Mesothelial cell of epicardium (in vitro differentiated cells): ENCODE data around the gene HTR7. TPM values are rescaled to one million over a fixed set of nuclear protein-coding genes. Genes with fewer than 3 reads are reported as not detected.
"Not testable (repeated sequence)": the region's sequence is repeated elsewhere in the genome, so short reads cannot be mapped to it uniquely, and the experiment has no call there.

Source experiments
- DNase-seq, 2 experiments: peaks; one replicate each; pipeline ENCODE4 v3.0.0; 2021; ENCODE audit warnings: low spot score in 2 of 2; ENCODE audit not compliant: unreplicated experiment in 2 of 2
- H3K27ac Mint-ChIP-seq: 2 replicates; pipeline ENCODE4 v1.8.0; 2021; ENCODE audit warnings: mixed read lengths
- H3K27me3 Mint-ChIP-seq: 2 replicates; pipeline ENCODE4 v1.8.0; 2021; ENCODE audit warnings: low read depth, mixed read lengths
- H3K36me3 Mint-ChIP-seq: 2 replicates; pipeline ENCODE4 v1.8.0; 2021; ENCODE audit warnings: mixed read lengths
- H3K4me1 Mint-ChIP-seq: 2 replicates; pipeline ENCODE4 v1.8.0; 2021; ENCODE audit warnings: mixed read lengths
- H3K4me3 Mint-ChIP-seq: 2 replicates; pipeline ENCODE4 v1.8.0; 2021; ENCODE audit warnings: mild to moderate bottlenecking, moderate library complexity, mixed read lengths
- H3K9me3 Mint-ChIP-seq: 2 replicates; pipeline ENCODE4 v1.8.0; 2021; ENCODE audit warnings: mixed read lengths
- CTCF ChIP-seq: fragments of 200-600 bp; sonication (generic); IDR thresholded peaks from one replicate; pipeline ENCODE4 v1.5.0; 2021; ENCODE audit warnings: antibody characterized with exemption; ENCODE audit not compliant: unreplicated experiment
- total RNA-seq: library from RNA; stranded (reverse); gene quantifications from 3 replicates; pipeline ENCODE4 v1.2.1, GENCODE V29; 2021

The HTR7 gene
- total RNA-seq, result 2.9 to 3.4 TPM (median 3.0 TPM) in 3 replicates

- Mint-ChIP-seq H3K36me3 (no peaks in the 10 kb centered on the region), H3K27me3 (peaks cover 73% of the 10 kb centered on the region), H3K4me3 (peak within 1 kb of the TSS; percentile 83), H3K27ac (peak within 1 kb of the TSS; percentile 43), H3K9me3 (peaks cover 4% of the 10 kb centered on the region), H3K4me1 (peaks cover 3% of the 10 kb centered on the region)
- DNase-seq, result peak; percentile 45 to 69
- TF ChIP-seq CTCF, result peak; percentile 44
Observed at GRCh38 chr10:90857635-90858460, at the start of gene HTR7. TSS of gene HTR7 (minus strand) at chr10:90858039. CDS start at chr10:90857671, 368 bp downstream.

GRCh38 chr10:90906596-90906995, 48.8 kb upstream of the HTR7 start:
- H3K27me3 Mint-ChIP-seq, result no peaks in the 10 kb centered on the region
- H3K27ac Mint-ChIP-seq, result no peak overlapping the region
- no peak for DNase-seq
- no peak for TF ChIP-seq CTCF
- H3K4me3 Mint-ChIP-seq, result no peak overlapping the region
- H3K4me1 Mint-ChIP-seq, result peaks cover under 1% of the 10 kb centered on the region
- H3K9me3 Mint-ChIP-seq, result peaks cover 14% of the 10 kb centered on the region
- peaks cover 28% of the 10 kb centered on the region for H3K36me3 Mint-ChIP-seq

- no peak overlapping the region for H3K27ac Mint-ChIP-seq
- TF ChIP-seq CTCF, result no peak
- no peak overlapping the region for H3K4me3 Mint-ChIP-seq
- H3K36me3 Mint-ChIP-seq, result peaks cover 30% of the 10 kb centered on the region
- peaks cover 14% of the 10 kb centered on the region for H3K9me3 Mint-ChIP-seq
- no peak for DNase-seq
- H3K27me3 Mint-ChIP-seq, result no peaks in the 10 kb centered on the region
- no peaks in the 10 kb centered on the region for H3K4me1 Mint-ChIP-seq
Observed at GRCh38 chr10:90905925-90906324, 48.1 kb upstream of the HTR7 start.

- not testable (repeated sequence) for H3K27me3 Mint-ChIP-seq, H3K27ac Mint-ChIP-seq, H3K9me3 Mint-ChIP-seq, H3K4me1 Mint-ChIP-seq, DNase-seq, H3K4me3 Mint-ChIP-seq
- H3K36me3 Mint-ChIP-seq, result peaks cover 38% of the 10 kb centered on the region
Observed at GRCh38 chr10:90896916-90897315, 39.1 kb upstream of the HTR7 start.

GRCh38 chr10:90893190-90893589, 35.4 kb upstream of the HTR7 start:
- no peak for DNase-seq
- TF ChIP-seq CTCF, result no peak
- Mint-ChIP-seq H3K4me1 (no peaks in the 10 kb centered on the region), H3K36me3 (peaks cover 35% of the 10 kb centered on the region), H3K9me3 (no peaks in the 10 kb centered on the region), H3K27me3 (no peaks in the 10 kb centered on the region), H3K27ac (no peak overlapping the region), H3K4me3 (no peak overlapping the region)

- no peaks in the 10 kb centered on the region for H3K4me1 Mint-ChIP-seq
- H3K36me3 Mint-ChIP-seq, result peaks cover 39% of the 10 kb centered on the region
- no peak for TF ChIP-seq CTCF
- H3K27ac Mint-ChIP-seq, result no peak overlapping the region
- no peaks in the 10 kb centered on the region for H3K9me3 Mint-ChIP-seq
- DNase-seq, result no peak
- H3K4me3 Mint-ChIP-seq, result no peak overlapping the region
- no peaks in the 10 kb centered on the region for H3K27me3 Mint-ChIP-seq
Observed at GRCh38 chr10:90890347-90890746, 32.5 kb upstream of the HTR7 start.
